HG03108 (cell line): ENCODE results near the gene RASSF7.

Experiments
- ATAC-seq: cut with Tn5 transposase; IDR thresholded peaks from one replicate; pipeline ENCODE4 v1.9.1; 2021; ENCODE audit warnings: moderate library complexity; ENCODE audit not compliant: unreplicated experiment

The RASSF7 gene

DNA sequence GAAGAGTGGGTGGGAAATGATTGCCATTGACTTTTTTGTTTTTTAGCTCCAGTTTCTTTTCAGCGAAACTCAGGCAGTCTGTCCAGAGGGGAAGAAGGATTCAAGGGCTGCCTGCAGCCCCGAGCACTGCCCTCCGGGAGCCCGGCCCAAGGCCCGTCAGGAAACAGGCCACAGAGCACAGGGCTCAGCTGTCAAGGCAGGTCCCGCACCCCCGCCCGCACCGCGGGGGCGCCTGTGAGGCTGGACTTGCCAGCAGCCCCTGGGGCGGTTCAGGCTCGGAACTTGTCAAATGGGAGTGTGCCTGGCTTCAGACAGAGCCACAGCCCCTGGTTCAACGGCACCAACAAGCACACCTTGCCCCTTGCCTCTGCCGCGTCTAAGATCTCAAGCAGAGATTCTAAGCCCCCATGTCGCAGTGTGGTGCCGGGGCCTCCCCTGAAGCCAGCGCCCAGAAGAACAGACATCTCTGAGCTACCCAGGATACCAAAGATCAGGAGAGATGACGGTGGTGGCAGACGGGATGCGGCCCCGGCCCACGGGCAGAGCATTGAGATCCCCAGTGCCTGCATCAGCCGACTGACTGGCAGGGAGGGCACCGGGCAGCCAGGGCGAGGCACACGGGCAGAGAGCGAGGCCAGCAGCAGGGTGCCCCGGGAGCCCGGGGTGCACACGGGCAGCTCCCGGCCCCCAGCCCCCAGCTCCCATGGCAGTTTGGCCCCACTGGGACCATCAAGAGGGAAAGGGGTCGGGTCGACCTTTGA is 46.4 kb downstream of the RASSF7 start:
- no peak for ATAC-seq

DNA sequence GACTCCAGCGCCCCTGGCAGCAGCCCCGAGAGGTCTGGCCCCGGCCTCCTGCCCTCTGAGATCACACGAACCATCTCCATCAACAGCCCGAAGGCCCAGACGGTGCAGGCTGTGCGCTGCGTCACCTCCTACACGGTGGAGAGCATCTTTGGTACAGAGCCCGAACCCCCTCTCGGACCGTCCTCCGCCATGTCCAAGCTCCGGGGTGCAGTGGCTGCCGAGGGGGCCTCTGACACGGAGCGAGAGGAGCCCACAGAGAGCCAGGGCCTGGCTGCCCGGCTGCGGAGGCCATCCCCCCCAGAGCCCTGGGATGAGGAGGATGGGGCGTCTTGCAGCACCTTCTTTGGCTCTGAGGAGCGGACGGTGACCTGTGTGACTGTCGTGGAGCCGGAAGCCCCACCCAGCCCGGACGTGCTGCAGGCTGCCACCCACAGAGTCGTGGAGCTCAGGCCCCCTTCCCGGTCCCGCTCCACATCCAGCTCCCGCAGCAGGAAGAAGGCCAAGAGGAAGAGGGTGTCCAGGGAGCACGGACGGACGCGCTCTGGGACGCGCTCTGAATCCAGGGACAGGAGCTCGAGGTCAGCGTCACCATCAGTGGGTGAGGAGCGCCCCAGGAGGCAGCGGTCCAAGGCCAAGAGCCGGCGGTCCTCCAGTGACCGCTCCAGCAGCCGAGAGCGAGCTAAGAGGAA is 47.3 kb downstream of the RASSF7 start:
- no peak for ATAC-seq

- ATAC-seq, result no peak
Observed at GRCh38 chr11:608791-609251, 48.1 kb downstream of the RASSF7 start.

GRCh38 chr11:609341-609811 is 48.6 kb downstream of the RASSF7 start:
- ATAC-seq, result no peak

DNA sequence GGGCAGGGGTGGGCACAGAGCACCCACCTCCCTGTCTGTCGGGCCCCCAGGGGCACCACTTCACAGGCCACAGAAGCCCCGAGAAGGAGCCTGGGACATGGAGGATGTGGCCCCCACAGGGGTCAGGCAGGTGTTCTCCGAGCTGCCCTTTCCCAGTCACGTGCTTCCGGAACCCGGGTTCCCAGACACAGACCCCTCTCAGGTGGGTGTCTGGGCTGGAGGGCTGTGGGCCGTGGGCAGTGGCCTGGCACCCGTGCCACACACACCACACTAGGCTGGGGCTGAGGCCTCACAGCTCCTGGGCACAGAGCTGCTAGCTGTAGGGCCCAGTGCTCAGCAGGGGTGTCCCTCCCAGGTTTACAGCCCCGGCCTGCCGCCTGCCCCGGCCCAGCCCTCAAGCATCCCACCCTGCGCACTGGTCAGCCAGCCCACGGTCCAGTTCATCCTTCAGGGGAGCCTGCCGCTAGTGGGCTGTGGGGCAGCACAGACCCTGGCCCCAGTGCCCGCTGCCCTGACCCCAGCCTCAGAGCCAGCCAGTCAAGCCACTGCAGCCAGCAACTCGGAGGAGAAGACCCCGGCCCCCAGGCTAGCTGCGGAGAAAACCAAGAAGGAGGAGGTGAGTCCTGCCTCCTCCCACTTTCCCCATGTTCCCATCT is 49.5 kb downstream of the RASSF7 start:
- ATAC-seq, result no peak

DNA sequence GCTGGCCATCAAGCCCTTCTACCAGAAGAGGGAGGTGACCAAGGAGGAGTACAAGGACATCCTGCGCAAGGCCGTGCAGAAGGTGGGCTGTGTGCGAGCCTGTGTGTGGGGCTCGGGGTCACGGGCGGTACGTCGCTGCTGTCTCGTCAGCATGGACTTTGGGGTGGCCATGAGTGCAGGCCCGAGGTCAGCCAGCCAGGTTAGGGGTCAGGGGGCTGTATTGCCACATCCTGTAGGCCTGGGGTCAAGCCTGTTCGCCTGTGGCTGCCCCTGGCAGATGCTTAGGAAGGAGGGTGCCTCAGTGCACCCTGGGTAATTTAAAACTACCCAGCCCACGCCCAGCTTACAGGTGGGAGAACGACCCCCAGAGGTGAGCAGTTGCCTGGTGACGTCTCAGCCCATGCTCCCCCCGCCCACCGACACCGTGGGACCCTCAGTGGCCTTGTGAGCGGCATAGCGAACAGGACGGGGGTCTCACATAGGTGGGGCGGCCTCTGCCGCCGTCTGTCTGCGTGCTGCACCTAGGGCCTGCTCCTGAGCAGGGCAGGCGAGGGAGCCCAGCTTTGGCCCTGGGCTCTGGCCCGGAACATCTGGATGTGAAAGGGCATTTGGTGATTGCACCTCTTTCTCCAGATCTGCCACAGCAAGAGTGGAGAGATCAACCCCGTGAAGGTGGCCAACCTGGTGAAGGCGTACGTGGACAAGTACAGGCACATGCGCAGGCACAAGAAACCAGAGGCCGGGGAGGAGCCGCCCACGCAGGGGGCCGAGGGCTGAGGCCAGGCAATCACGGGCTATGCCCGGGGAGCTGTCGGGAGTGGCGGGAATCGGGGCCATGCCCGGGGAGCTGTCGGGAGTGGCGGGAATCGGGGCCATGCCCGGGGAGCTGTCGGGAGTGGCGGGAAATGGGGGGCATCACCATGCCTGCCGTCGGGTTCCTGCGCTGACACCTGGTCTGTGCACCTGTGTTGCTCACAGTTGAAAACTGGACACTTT is 50.5 kb downstream of the RASSF7 start:
- ATAC-seq, result no peak

DNA sequence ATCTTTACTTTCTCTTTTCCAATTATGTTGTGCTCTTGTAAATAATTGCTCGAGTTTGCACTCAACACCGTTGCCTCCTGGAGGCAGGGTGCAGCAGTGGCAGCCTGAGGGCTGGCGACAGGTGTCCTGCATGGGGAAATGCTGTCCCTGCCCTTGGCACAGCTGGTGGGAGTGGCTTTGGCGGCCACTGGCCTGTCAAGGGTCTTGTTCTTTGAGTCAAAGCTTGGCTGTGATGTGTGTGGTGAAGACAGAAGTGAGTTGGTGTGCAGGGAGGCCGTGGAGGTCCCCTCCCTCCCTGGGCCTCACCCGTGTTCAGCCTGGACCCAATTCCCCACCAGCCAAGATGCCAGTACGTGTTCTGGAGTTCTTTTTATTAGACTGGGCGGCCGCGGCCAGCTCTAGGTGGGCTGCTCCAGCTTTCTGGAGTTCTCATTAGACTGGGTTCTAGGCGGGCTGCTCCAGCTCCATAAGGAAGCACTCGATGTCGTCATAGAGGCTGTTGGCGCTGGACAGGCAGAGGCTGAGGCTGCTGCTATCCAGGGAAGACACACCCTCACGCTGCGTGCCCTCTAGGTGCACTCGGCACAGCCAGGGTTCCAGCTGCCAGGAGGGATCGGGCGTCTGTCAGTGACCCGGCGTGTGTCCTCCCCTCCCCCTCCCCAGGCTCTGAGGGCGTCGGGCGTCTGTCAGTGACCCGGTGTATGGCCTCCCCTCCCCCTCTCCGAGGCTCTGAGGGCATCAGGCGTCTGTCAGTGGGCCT is 51.6 kb downstream of the RASSF7 start:
- ATAC-seq, result no peak

DNA sequence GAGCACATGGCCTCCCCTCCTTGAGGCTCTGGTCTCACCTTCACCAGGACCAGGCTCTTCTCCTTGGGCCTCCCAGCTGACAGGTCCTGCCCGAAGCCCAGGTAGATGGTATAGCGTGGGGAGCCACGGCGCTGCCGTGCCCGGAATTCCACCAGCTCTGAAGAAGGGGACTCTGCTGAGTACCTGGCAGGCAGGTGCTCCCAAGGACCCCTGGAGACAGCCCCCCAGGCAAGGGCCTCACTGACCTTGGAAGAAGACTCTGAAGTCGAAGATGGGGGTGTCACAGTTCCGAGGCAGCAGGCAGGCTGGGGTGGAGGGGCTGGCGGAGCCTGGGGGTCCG is 52.2 kb downstream of the RASSF7 start:
- ATAC-seq, result no peak

- ATAC-seq, result no peak
Observed at GRCh38 chr11:613369-613968, 52.7 kb downstream of the RASSF7 start.
